Mesothelial cell of epicardium (in vitro differentiated cells): ENCODE results near the gene GORASP2. TPM values are rescaled to one million over a fixed set of nuclear protein-coding genes. Genes with fewer than 3 reads are reported as not detected.

Experiments used
- DNase-seq, 2 experiments: peaks; one replicate each; pipeline ENCODE4 v3.0.0; 2021; ENCODE audit warnings: low spot score in 2 of 2; ENCODE audit not compliant: unreplicated experiment in 2 of 2
- H3K27ac Mint-ChIP-seq: 2 replicates; pipeline ENCODE4 v1.8.0; 2021; ENCODE audit warnings: mixed read lengths
- H3K27me3 Mint-ChIP-seq: 2 replicates; pipeline ENCODE4 v1.8.0; 2021; ENCODE audit warnings: low read depth, mixed read lengths
- H3K36me3 Mint-ChIP-seq: 2 replicates; pipeline ENCODE4 v1.8.0; 2021; ENCODE audit warnings: mixed read lengths
- H3K4me1 Mint-ChIP-seq: 2 replicates; pipeline ENCODE4 v1.8.0; 2021; ENCODE audit warnings: mixed read lengths
- H3K4me3 Mint-ChIP-seq: 2 replicates; pipeline ENCODE4 v1.8.0; 2021; ENCODE audit warnings: mild to moderate bottlenecking, moderate library complexity, mixed read lengths
- H3K9me3 Mint-ChIP-seq: 2 replicates; pipeline ENCODE4 v1.8.0; 2021; ENCODE audit warnings: mixed read lengths
- total RNA-seq: library from RNA; stranded (reverse); gene quantifications from 3 replicates; pipeline ENCODE4 v1.2.1, GENCODE V29; 2021
- TF ChIP-seq, protein P1 (sequence below): fragments of 200-600 bp; sonication (generic); IDR thresholded peaks from one replicate; pipeline ENCODE4 v1.5.0; 2021; ENCODE audit warnings: antibody characterized with exemption; ENCODE audit not compliant: unreplicated experiment

Gene GORASP2
- total RNA-seq, 1 donor from 2014 or later, result 91.1 TPM

DNA sequence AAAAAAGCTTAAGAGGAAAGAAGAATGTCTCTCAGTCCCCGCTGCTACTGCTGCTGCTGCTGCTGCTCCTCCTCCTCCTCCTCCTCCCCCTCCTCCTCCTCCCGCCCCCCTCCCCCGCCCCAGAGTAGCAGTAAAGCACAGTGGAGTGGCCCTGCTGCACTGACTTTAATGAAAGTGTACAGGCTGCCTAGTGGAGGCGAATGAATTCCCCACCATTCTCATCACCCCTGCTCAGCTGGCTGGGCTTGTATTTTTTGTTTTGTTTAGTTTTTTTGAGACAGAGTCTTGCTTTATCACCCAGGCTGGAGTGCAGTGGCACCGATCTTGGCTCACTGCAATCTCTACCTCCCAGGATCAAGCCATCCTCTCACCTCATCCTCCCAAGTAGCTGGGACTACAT lies 34.3 kb downstream of the GORASP2 start:
- no peaks in the 10 kb centered on the region for H3K27me3 Mint-ChIP-seq
- TF ChIP-seq, protein P1, sequence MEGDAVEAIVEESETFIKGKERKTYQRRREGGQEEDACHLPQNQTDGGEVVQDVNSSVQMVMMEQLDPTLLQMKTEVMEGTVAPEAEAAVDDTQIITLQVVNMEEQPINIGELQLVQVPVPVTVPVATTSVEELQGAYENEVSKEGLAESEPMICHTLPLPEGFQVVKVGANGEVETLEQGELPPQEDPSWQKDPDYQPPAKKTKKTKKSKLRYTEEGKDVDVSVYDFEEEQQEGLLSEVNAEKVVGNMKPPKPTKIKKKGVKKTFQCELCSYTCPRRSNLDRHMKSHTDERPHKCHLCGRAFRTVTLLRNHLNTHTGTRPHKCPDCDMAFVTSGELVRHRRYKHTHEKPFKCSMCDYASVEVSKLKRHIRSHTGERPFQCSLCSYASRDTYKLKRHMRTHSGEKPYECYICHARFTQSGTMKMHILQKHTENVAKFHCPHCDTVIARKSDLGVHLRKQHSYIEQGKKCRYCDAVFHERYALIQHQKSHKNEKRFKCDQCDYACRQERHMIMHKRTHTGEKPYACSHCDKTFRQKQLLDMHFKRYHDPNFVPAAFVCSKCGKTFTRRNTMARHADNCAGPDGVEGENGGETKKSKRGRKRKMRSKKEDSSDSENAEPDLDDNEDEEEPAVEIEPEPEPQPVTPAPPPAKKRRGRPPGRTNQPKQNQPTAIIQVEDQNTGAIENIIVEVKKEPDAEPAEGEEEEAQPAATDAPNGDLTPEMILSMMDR, result no peak
- peaks cover 10% of the 10 kb centered on the region for H3K4me1 Mint-ChIP-seq
- DNase-seq, result no peak
- H3K27ac Mint-ChIP-seq, result no peak overlapping the region
- H3K9me3 Mint-ChIP-seq, result no peaks in the 10 kb centered on the region
- H3K4me3 Mint-ChIP-seq, result no peak overlapping the region
- peaks cover 47% of the 10 kb centered on the region for H3K36me3 Mint-ChIP-seq

DNA sequence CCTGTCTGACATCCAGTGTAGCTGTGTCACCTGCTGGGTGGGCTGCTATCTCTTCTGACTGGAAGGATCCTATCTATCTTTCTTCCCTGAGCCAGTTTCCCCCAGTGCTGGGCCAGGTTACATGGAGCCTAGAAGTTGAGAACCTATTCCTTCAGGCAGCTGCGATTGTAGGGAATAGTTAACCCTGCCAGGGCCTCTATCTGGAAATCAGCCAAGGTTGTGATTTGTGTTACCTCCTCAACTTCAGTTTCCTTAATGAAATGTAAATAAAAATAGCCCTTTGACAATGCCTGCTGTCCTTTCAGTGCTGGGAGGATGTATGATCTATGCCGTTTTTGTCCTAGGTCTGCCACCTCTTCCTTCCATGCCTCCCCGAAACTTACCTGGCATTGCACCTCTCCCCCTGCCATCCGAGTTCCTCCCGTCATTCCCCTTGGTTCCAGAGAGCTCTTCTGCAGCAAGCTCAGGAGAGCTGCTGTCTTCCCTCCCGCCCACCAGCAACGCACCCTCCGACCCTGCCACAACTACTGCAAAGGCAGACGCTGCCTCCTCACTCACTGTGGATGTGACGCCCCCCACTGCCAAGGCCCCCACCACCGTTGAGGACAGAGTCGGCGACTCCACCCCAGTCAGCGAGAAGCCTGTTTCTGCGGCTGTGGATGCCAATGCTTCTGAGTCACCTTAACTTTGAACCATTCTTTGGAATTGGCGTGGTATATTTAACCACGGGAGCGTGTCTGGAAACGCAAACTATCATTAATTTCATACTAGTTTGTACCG lies 36.6 kb downstream of the GORASP2 start:
- Mint-ChIP-seq H3K27ac (no peak overlapping the region), H3K9me3 (no peaks in the 10 kb centered on the region), H3K4me3 (no peak overlapping the region), H3K27me3 (no peaks in the 10 kb centered on the region), H3K4me1 (peaks cover 16% of the 10 kb centered on the region), H3K36me3 (peaks cover 41% of the 10 kb centered on the region)
- no peak for DNase-seq
- TF ChIP-seq, protein P1, result no peak

DNA sequence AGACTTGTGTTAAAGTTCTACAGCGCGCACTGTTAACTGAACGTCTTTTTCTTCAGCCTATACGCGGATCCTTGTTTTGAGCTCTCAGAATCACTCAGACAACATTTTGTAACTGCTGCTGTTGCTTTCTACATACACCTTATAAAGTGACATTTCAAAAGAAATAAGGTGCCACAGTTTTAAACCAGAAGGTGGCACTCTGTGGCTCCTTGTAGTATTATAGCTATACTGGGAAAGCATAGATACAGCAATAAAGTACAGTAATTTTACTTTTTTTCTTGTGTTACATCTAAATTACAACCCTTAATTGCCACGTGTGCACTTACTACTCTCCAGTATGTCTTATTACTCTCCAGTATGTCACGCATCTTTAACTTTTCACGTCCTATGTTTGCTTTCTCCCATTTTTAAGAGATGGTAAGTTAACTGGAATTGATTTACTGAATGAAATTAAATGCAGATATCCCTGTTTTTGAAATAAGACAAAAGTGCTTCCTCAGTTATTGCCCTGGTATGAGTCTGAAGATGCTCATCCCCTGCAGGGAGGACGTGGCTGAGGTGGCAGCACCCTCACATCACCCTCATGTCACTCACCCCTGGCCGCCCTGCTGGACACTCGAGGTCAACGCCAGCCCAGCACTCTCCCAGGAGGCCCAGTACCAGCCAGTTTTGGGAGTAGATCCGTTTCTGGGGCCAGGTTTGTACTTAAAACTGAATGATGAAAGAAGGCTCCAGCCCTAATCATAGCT lies 37.8 kb downstream of the GORASP2 start:
- Mint-ChIP-seq H3K27ac (no peak overlapping the region), H3K27me3 (no peaks in the 10 kb centered on the region), H3K4me3 (no peak overlapping the region), H3K4me1 (peaks cover 16% of the 10 kb centered on the region), H3K36me3 (peaks cover 37% of the 10 kb centered on the region), H3K9me3 (no peaks in the 10 kb centered on the region)
- DNase-seq, result no peak
- TF ChIP-seq, protein P1, result no peak

DNA sequence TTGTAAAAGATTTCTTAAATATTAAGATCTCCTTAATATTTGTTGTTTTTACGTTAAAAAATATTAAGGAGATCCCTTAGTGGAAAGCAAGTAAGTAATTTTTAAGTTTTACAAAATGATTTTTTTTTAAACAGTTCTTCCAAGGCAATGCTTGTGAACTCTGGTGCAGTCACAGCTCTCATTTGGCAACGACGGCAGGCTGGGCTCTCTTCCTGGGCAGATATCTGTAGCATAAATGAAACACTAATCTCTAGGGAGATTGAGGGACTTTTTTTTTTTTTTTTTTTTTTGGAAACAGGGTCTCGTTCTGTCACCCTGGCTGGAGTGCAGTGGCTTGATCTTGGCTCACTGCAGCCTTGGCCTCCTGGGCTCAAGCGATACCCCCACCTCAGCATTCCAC lies 38.5 kb downstream of the GORASP2 start:
- H3K27me3 Mint-ChIP-seq, result no peaks in the 10 kb centered on the region
- no peaks in the 10 kb centered on the region for H3K9me3 Mint-ChIP-seq
- peaks cover 19% of the 10 kb centered on the region for H3K4me1 Mint-ChIP-seq
- no peak overlapping the region for H3K27ac Mint-ChIP-seq
- peaks cover 31% of the 10 kb centered on the region for H3K36me3 Mint-ChIP-seq
- H3K4me3 Mint-ChIP-seq, result no peak overlapping the region
- TF ChIP-seq, protein P1, result no peak
- no peak for DNase-seq

DNA sequence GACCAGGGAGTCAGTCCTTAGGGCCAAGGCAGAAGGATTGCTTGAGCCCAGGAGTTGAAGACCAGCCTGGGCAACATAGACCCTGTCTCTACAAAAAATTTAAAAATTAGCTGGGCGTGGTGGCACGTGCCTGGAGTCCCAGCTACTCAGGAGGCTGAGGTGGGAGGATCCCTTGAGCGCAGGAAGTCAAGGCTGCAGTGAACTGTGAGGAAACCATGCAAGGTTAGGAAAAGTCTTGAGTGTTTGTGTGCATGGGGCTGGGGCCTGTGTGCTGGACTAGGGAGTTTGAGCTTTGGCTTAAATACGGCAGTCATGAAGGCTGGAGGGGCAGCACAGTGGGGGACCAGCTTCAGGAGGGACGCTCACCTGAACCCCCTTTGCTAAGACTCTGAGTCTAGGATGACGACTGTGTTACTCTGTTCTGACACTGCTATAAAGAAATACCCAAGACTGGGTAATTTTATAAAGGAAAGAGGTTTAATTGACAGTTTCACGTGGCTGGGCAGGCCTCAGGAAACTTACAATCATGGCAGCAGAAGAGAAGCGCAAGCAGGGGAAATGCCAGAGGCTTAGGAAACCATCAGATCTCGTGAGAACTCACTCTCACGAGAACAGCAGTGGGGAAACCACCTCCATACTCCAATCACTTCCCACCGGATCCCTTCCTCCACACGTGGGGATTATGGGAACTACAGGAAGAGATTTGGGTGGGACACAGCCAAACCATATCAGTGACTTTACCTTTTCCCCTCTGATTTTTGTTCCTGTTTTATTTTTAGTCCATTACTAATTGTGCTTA lies 39.4 kb downstream of the GORASP2 start:
- H3K4me3 Mint-ChIP-seq, result no peak overlapping the region
- no peak for DNase-seq
- no peaks in the 10 kb centered on the region for H3K27me3 Mint-ChIP-seq
- peak overlapping the region; percentile 5 for H3K27ac Mint-ChIP-seq
- H3K36me3 Mint-ChIP-seq, result peaks cover 29% of the 10 kb centered on the region
- TF ChIP-seq, protein P1, result no peak
- peaks cover 25% of the 10 kb centered on the region for H3K4me1 Mint-ChIP-seq
- H3K9me3 Mint-ChIP-seq, result no peaks in the 10 kb centered on the region
